Mucosa of stomach (tissue), 1 donor: Measurements from ENCODE around the gene COL15A1.

ENCODE experiments used
- H3K27me3 ChIP-seq: one replicate; pipeline ENCODE4 v1.7.0; 2013; ENCODE audit warnings: mild to moderate bottlenecking, low read length; ENCODE audit not compliant: control insufficient read depth, insufficient read depth
- H3K36me3 ChIP-seq: one replicate; pipeline ENCODE4 v1.7.0; 2013; ENCODE audit warnings: low read length; ENCODE audit not compliant: control insufficient read depth, insufficient read depth
- H3K4me1 ChIP-seq: one replicate; pipeline ENCODE4 v1.7.0; 2013; ENCODE audit warnings: mild to moderate bottlenecking, low read length; ENCODE audit not compliant: control insufficient read depth, insufficient read depth
- H3K4me3 ChIP-seq: one replicate; pipeline ENCODE4 v1.7.0; 2013; ENCODE audit warnings: low read length
- H3K9ac ChIP-seq: one replicate; pipeline ENCODE4 v1.7.0; 2013; ENCODE audit warnings: mild to moderate bottlenecking, low read length, moderate library complexity
- H3K9me3 ChIP-seq: one replicate; pipeline ENCODE4 v1.7.0; 2013; ENCODE audit warnings: mild to moderate bottlenecking, low read length, moderate library complexity; ENCODE audit not compliant: control insufficient read depth
- donor health status: Pancreatic carcinoma.

COL15A1 gene

GRCh38 chr9:99101271-99101670 lies 157.6 kb downstream of the COL15A1 start:
- Histone ChIP-seq H3K4me3 (no peak overlapping the region), H3K27me3 (no peaks in the 10 kb centered on the region), H3K9ac (no peak overlapping the region), H3K36me3 (no peaks in the 10 kb centered on the region), H3K9me3 (no peaks in the 10 kb centered on the region), H3K4me1 (peaks cover 23% of the 10 kb centered on the region)

DNA sequence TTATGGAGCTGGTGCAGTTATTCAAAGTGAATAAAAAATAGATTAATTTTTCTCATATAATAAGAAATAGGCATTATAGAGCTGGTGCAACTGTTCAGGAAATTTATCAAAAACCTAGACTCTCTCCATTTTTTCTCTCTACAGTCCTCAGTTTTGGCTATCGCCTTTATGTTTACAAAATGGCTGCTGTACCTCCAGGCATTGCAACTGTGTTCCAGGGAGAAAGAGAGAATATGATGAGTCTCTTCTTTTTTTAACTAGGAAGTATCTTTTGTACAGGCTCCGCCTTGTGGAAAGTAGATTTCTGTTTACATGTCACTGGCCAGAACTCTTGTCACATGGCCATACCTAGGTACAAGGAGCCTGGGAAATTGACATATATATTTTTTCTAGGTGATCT lies 158.1 kb downstream of the COL15A1 start:
- Histone ChIP-seq H3K4me3 (no peak overlapping the region), H3K9ac (no peak overlapping the region), H3K36me3 (no peaks in the 10 kb centered on the region), H3K9me3 (no peaks in the 10 kb centered on the region), H3K4me1 (peaks cover 26% of the 10 kb centered on the region), H3K27me3 (no peaks in the 10 kb centered on the region)

- H3K27me3 ChIP-seq, result no peaks in the 10 kb centered on the region
- H3K9me3 ChIP-seq, result no peaks in the 10 kb centered on the region
- H3K4me1 ChIP-seq, result peaks cover 26% of the 10 kb centered on the region
- H3K9ac ChIP-seq, result peak overlapping the region; percentile 38
- no peak overlapping the region for H3K4me3 ChIP-seq
- no peaks in the 10 kb centered on the region for H3K36me3 ChIP-seq
These were observed 159.6 kb downstream of the COL15A1 start for GRCh38 chr9:99103054-99103895.

DNA sequence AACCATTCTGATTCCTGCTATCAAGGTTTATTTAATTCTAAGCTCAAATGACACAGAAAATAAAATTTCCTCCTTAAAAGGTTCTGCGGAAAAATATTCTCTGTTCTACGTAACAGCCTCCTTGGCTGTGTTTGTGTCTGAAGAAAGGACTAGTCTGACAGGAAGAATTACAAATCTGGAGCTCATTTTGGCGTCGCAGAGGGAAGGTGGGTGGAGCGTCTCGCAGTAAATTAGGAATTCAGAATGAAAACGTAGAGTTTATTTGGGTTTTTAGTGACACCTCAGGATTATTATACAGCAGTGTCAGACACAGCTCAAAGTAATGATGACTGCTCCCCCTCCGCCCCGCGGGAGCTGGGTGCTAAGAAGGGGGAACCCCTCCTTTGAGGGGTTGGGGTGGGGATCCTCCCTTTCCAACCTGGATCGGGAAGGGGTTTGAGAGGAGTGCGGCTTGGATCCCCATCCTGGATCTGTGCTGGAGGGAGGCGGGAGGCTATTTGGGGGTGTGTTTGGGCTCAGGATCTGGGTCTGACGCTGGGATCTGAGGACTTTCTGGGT lies 160.3 kb downstream of the COL15A1 start:
- Histone ChIP-seq H3K27me3 (no peaks in the 10 kb centered on the region), H3K4me1 (peaks cover 26% of the 10 kb centered on the region), H3K9me3 (no peaks in the 10 kb centered on the region), H3K4me3 (peak overlapping the region; percentile 69), H3K36me3 (no peaks in the 10 kb centered on the region), H3K9ac (peak overlapping the region; percentile 70)

- Histone ChIP-seq H3K4me1 (peaks cover 26% of the 10 kb centered on the region), H3K36me3 (no peaks in the 10 kb centered on the region), H3K9ac (peak within 1 kb of the TSS; percentile 73), H3K9me3 (no peaks in the 10 kb centered on the region), H3K4me3 (peak within 1 kb of the TSS; percentile 69), H3K27me3 (no peaks in the 10 kb centered on the region)
These were observed 160.9 kb downstream of the COL15A1 start, which contains the start of gene TGFBR1 for GRCh38 chr9:99104459-99105151. TGFBR1 (plus strand) TSS chr9:99105113; CDS start chr9:99105206, 93 bp downstream.

DNA sequence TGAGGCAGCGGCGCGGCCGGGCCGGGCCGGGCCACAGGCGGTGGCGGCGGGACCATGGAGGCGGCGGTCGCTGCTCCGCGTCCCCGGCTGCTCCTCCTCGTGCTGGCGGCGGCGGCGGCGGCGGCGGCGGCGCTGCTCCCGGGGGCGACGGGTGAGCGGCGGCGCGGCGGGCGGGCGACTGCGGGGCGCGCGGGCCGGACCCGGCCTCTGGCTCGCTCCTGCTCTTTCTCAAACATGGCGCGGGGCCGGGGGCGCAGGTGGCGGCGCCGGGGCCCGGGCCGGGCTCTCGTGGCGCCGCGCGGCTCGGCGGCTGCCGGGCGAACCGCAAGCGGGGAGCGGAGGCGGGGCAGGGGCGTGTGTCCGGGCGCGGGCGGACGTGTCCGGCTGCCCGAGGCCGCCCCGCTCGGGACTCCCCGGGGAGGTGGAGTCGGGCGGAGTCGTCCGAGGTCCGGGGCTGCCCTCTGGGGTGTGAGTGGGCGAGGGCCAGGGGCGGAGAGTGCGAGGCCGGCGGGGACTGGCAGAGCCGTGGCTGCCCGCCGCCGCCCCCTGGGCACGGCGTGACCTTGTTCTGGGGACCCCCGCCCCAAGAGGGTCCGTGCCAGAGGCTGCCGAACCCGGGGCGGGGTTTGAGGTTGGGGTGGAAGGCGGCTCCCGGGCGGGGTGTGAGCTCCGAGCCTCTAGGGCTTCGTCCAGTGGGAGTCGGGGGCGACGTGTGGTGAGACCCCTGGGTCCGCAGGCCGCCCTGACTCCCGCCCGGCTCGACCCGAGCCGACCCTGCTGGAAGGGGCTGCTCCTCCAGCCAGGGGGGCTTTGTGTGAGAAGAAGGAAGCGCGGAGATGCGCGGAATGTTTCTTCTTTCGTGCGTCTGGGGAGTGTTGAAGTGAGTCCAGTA lies 161.7 kb downstream of the COL15A1 start:
- Histone ChIP-seq H3K9ac (peak overlapping the region; percentile 73), H3K27me3 (no peaks in the 10 kb centered on the region), H3K4me3 (peak overlapping the region; percentile 35), H3K4me1 (peaks cover 26% of the 10 kb centered on the region), H3K36me3 (no peaks in the 10 kb centered on the region), H3K9me3 (no peaks in the 10 kb centered on the region)

- Histone ChIP-seq H3K9me3 (no peaks in the 10 kb centered on the region), H3K4me1 (peaks cover 26% of the 10 kb centered on the region), H3K9ac (peak overlapping the region; percentile 73), H3K36me3 (no peaks in the 10 kb centered on the region), H3K4me3 (peak overlapping the region; percentile 35), H3K27me3 (no peaks in the 10 kb centered on the region)
These were observed 162.3 kb downstream of the COL15A1 start for GRCh38 chr9:99106044-99106375.

DNA sequence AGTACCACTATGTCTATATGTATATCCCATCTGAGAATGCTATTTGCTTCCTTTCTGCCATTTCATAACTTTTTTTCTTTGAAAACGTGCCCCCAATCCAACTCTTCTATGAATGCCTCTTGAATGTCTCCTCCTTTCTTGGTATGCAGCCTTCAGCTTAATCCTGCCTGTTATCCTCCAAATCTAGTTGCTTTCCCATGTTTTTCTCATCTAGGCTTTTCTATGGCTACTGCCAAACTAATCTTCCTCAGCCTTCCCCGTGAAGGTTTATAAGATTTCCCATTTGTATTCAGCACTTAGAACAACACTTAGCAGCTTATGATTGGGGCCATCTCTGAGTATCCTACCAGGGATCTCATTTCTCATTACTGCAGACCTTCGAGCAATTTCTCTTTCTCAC lies 163.7 kb downstream of the COL15A1 start:
- peaks cover 26% of the 10 kb centered on the region for H3K4me1 ChIP-seq
- H3K9ac ChIP-seq, result no peak overlapping the region
- H3K36me3 ChIP-seq, result no peaks in the 10 kb centered on the region
- no peaks in the 10 kb centered on the region for H3K27me3 ChIP-seq
- H3K9me3 ChIP-seq, result no peaks in the 10 kb centered on the region
- no peak overlapping the region for H3K4me3 ChIP-seq

- Histone ChIP-seq H3K4me3 (no peak overlapping the region), H3K36me3 (no peaks in the 10 kb centered on the region), H3K27me3 (no peaks in the 10 kb centered on the region), H3K4me1 (peaks cover 19% of the 10 kb centered on the region), H3K9ac (no peak overlapping the region), H3K9me3 (no peaks in the 10 kb centered on the region)
These were observed 164.4 kb downstream of the COL15A1 start for GRCh38 chr9:99108131-99108530.

DNA sequence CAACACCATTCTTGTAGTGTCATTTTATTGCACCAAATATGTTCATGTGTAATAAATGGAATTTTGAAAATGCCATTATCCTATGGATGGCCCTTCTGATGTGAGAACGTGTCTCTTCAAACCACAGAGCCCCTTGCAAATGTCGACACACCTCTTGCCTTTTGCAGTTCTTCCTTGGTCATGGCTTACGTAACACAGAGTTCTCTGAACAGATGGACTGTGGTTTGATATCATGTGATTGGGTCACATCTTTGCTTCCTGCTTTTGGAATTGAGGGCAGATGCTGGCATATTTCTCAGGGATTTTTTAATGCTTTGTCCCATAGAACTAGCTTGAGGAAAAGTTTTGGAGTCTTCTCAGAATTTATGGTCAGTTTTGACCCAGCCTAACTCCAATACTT lies 165.8 kb downstream of the COL15A1 start:
- H3K36me3 ChIP-seq, result no peaks in the 10 kb centered on the region
- no peaks in the 10 kb centered on the region for H3K27me3 ChIP-seq
- no peaks in the 10 kb centered on the region for H3K9me3 ChIP-seq
- no peak overlapping the region for H3K9ac ChIP-seq
- no peak overlapping the region for H3K4me3 ChIP-seq
- peaks cover 14% of the 10 kb centered on the region for H3K4me1 ChIP-seq

DNA sequence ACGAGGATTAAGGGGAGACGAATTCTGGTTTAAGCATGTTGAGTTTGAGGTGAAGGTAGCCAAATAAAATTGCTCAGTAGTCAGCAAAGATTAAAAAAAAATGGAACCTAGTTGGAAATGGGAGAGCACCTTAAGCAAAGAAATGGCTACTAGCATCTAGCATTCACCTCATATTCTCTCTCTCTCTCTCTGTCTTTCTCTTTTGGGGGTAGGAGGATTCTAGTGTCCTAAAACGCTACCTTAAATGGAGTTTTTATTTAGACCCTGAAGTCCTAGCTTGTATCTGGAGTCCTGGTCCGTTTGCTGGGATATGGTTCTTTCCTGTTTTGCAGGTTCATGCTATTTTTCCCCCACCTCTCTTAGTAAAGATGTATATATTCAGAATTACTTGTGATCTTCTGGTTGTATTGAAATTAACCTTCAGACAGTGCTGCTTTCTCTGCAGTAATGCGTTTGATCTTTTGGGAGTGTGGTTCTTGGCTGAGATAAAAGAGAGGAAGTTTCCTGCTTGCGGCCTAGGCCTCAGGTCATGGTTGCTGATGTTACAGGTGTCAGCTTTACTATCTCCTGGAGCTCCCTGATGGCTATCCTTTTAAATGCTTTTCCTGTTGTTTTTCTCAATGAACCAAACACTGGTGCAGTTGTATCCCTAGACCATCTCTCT lies 169.2 kb downstream of the COL15A1 start:
- peaks cover 13% of the 10 kb centered on the region for H3K4me1 ChIP-seq
- H3K27me3 ChIP-seq, result no peaks in the 10 kb centered on the region
- no peak overlapping the region for H3K9ac ChIP-seq
- H3K4me3 ChIP-seq, result no peak overlapping the region
- H3K9me3 ChIP-seq, result no peaks in the 10 kb centered on the region
- H3K36me3 ChIP-seq, result no peaks in the 10 kb centered on the region
